Endothelial cell of umbilical vein (primary cell): ENCODE results near the gene ZC3H13.

Experiments
- CTCF ChIP-seq, 2 donors: IDR thresholded peaks; 1 replicate in 1 of 2; 2 replicates in 1 of 2; pipeline ENCODE4 v1.5.1; 2011; ENCODE audit warnings: low read length in 2 of 2, mild to moderate bottlenecking in 2 of 2, moderate library complexity in 2 of 2, control low read depth in 1 of 2, inconsistent platforms in 1 of 2, low read depth in 1 of 2; ENCODE audit not compliant: insufficient read depth in 1 of 2; ENCODE audit errors: extremely low read depth in 1 of 2
- EZH2 ChIP-seq: IDR thresholded peaks from 2 replicates; pipeline ENCODE4 v1.6.1; 2012; ENCODE audit warnings: borderline replicate concordance, low read depth, mild to moderate bottlenecking, moderate library complexity, low read length, inconsistent platforms; ENCODE audit not compliant: severe bottlenecking
- GATA2 ChIP-seq: IDR thresholded peaks from 2 replicates; pipeline ENCODE4 v1.7.0; 2011; ENCODE audit warnings: low read depth, mild to moderate bottlenecking, moderate library complexity, mixed read lengths, low read length; ENCODE audit not compliant: insufficient read length, insufficient read depth
- MAX ChIP-seq: IDR thresholded peaks from 2 replicates; pipeline ENCODE4 v1.6.1; 2011; ENCODE audit not compliant: insufficient read depth, insufficient read length
- MYC ChIP-seq: IDR thresholded peaks from one replicate; pipeline ENCODE4 v1.6.1; 2011; ENCODE audit warnings: mild to moderate bottlenecking, low read depth, low read length
- POLR2A ChIP-seq: IDR thresholded peaks from 2 replicates; pipeline ENCODE4 v1.6.1; 2012; ENCODE audit warnings: low read depth, mild to moderate bottlenecking, control low read depth, low read length
- POLR2AphosphoS5 ChIP-seq: IDR thresholded peaks from 2 replicates; pipeline ENCODE4 v1.6.1; 2012; ENCODE audit warnings: low read depth, mild to moderate bottlenecking, control low read depth, low read length, moderate library complexity; ENCODE audit not compliant: insufficient read depth

- TF ChIP-seq EZH2 (no peak), POLR2A (no peak), MYC (no peak), CTCF (IDR thresholded peaks at IDR 0.05; ENCODE audit: extremely low read depth in 1 of 2, insufficient read depth in 1 of 2, low read depth in 1 of 2, low read length in 2 of 2) (no peak), POLR2AphosphoS5 (no peak), MAX (no peak), GATA2 (no peak)
These were observed 102.1 kb downstream of the ZC3H13 start for GRCh38 chr13:45950386-45951000.
